C4-2B (cell line): Measurements from ENCODE around the gene THADA.

Source experiments
- CTCF ChIP-seq: fragments of 450-650 bp; conservative IDR thresholded peaks from 2 replicates; pipeline ENCODE4 v1.5.1; 2017; ENCODE audit warnings: mild to moderate bottlenecking
- ZFX ChIP-seq: fragments of 450-650 bp; IDR thresholded peaks from 2 replicates; pipeline ENCODE4 v1.6.1; 2017

- TF ChIP-seq CTCF: no peak
- TF ChIP-seq ZFX: no peak
Observed at GRCh38 chr2:43196768-43197587, 398.9 kb downstream of the THADA start.
